GM23248 (cell line): ENCODE results near the gene EPS8. TPM values are rescaled to one million over a fixed set of nuclear protein-coding genes. Genes with fewer than 3 reads are reported as not detected.

Experiments
- DNase-seq: peaks from one replicate; pipeline ENCODE4 v3.0.0-alpha.2; 2015
- H2AFZ ChIP-seq: fragments of 200-600 bp; sonication (generic); 2 replicates; pipeline ENCODE4 v1.6.1; 2016; ENCODE audit warnings: antibody characterized with exemption
- H3F3A ChIP-seq: fragments of 200-600 bp; sonication (generic); 2 replicates; pipeline ENCODE4 v1.6.1; 2016; ENCODE audit warnings: mild to moderate bottlenecking, antibody characterized with exemption, mixed run types; ENCODE audit not compliant: insufficient read depth
- H3K27ac ChIP-seq: fragments of 200-600 bp; sonication (generic); 2 replicates; pipeline ENCODE4 v1.5.1; 2016; ENCODE audit warnings: mild to moderate bottlenecking
- H3K27me3 ChIP-seq: fragments of 200-600 bp; sonication (generic); replicated peaks from 2 replicates; pipeline ENCODE4 v1.6.1; 2016; ENCODE audit warnings: mild to moderate bottlenecking; ENCODE audit not compliant: insufficient read depth
- H3K36me3 ChIP-seq: fragments of 200-600 bp; sonication (generic); 2 replicates; pipeline ENCODE4 v1.6.1; 2016; ENCODE audit warnings: low read depth, mild to moderate bottlenecking
- H3K4me1 ChIP-seq: fragments of 200-600 bp; sonication (generic); 2 replicates; pipeline ENCODE4 v1.6.1; 2016; ENCODE audit warnings: mild to moderate bottlenecking; ENCODE audit not compliant: insufficient read depth
- H3K4me2 ChIP-seq: fragments of 200-600 bp; sonication (generic); one replicate; pipeline ENCODE4 v1.6.1; 2016; ENCODE audit warnings: mild to moderate bottlenecking; ENCODE audit not compliant: unreplicated experiment
- H3K4me3 ChIP-seq: fragments of 200-600 bp; sonication (generic); 2 replicates; pipeline ENCODE4 v1.5.1; 2016; ENCODE audit warnings: mild to moderate bottlenecking
- H3K79me2 ChIP-seq: fragments of 200-600 bp; sonication (generic); 2 replicates; pipeline ENCODE4 v1.6.1; 2016; ENCODE audit warnings: mild to moderate bottlenecking; ENCODE audit not compliant: insufficient read depth
- H3K9ac ChIP-seq: fragments of 200-600 bp; sonication (generic); 2 replicates; pipeline ENCODE4 v1.6.1; 2016; ENCODE audit warnings: mild to moderate bottlenecking
- H3K9me2 ChIP-seq: fragments of 200-600 bp; sonication (generic); 2 replicates; pipeline ENCODE4 v1.6.1; 2016; ENCODE audit warnings: mixed run types, mild to moderate bottlenecking, moderate library complexity; ENCODE audit not compliant: insufficient read depth
- H3K9me3 ChIP-seq: fragments of 200-600 bp; sonication (generic); one replicate; pipeline ENCODE4 v1.6.1; 2017; ENCODE audit warnings: low read depth
- H4K20me1 ChIP-seq: fragments of 200-600 bp; sonication (generic); 2 replicates; pipeline ENCODE4 v1.6.0; 2016; ENCODE audit not compliant: insufficient read depth
- EZH2 ChIP-seq: fragments of 200-600 bp; sonication (generic); IDR thresholded peaks from 2 replicates; pipeline ENCODE4 v1.6.1; 2018; ENCODE audit warnings: antibody characterized with exemption, mild to moderate bottlenecking; ENCODE audit not compliant: insufficient read depth, poor library complexity, severe bottlenecking
- EZH2phosphoT487 ChIP-seq: fragments of 200-600 bp; sonication (generic); IDR thresholded peaks from 2 replicates; pipeline ENCODE4 v1.6.1; 2018; ENCODE audit warnings: antibody characterized with exemption, moderate library complexity, mild to moderate bottlenecking, low read depth; ENCODE audit not compliant: insufficient read depth
- WGBS, 2 experiments: methylation state at CpG; one replicate each; pipeline ENCODE4 v1.1.6; 2015 to 2017; ENCODE audit warnings: low lambda C conversion rate in 2 of 2, low coverage in 1 of 2; ENCODE audit errors: missing lambda C conversion rate in 2 of 2; 5-methylcytosine and 5-hydroxymethylcytosine counted together
- in situ Hi-C: fragments of 300-500 bp; cut with MboI; formaldehyde crosslinking; loops from 2 replicates; pipeline ENCODE4 v1.15.0; 2020
- polyA plus RNA-seq: library from polyadenylated mRNA; unstranded; fragments of >200 nt; fragmentation: Nextera tagmentation; extraction: Ambion mirVana; gene quantifications from 2 replicates; pipeline ENCODE4 v1.2.1, GENCODE V29; 2016
- total RNA-seq: library from RNA; depleted of rRNA; stranded (reverse); fragments of >200 nt; shearing (Covaris generic); gene quantifications from 2 replicates; pipeline ENCODE4 v1.2.3, GENCODE V29; 2014

EPS8 gene
- total and polyA plus RNA-seq, 2 experiments from 2014 or later = 103 to 107 TPM

- TF ChIP-seq EZH2 = no peak
- no peak for TF ChIP-seq EZH2phosphoT487
- peaks cover 35% of the 10 kb centered on the region for H3K4me1 ChIP-seq
- in situ Hi-C loops = no loop called here
- peak overlapping the region; percentile 62 for H3K4me3 ChIP-seq
- no peaks in the 10 kb centered on the region for H3K79me2 ChIP-seq
- peak overlapping the region; percentile 85 for H3K4me2 ChIP-seq
- H3K9me3 ChIP-seq = no peaks in the 10 kb centered on the region
- H3K36me3 ChIP-seq = no peaks in the 10 kb centered on the region
- 5 to 7% methylated on average over 3 of the region's 3 CpGs for WGBS, 2 experiments
- H3K9ac ChIP-seq = peak overlapping the region; percentile 64
- H3K27me3 ChIP-seq = no peaks in the 10 kb centered on the region
- H3K27ac ChIP-seq = peak overlapping the region; percentile 90
- no peaks in the 10 kb centered on the region for H3K9me2 ChIP-seq
- H2AFZ ChIP-seq = peak overlapping the region; percentile 82
- peak; percentile 64 for DNase-seq
- no peaks in the 10 kb centered on the region for H4K20me1 ChIP-seq
- H3F3A ChIP-seq = peaks cover 28% of the 10 kb centered on the region
Observed at GRCh38 chr12:15830538-15830937, 41.4 kb upstream of the EPS8 start.

GRCh38 chr12:15829949-15830348, 40.8 kb upstream of the EPS8 start:
- no peaks in the 10 kb centered on the region for H3K36me3 ChIP-seq
- peak; percentile 71 for DNase-seq
- peak overlapping the region; percentile 82 for H2AFZ ChIP-seq

GRCh38 chr12:15829255-15829654, 40.1 kb upstream of the EPS8 start:
- in situ Hi-C loops = no loop called here
- no peaks in the 10 kb centered on the region for H4K20me1 ChIP-seq
- H3K9me3 ChIP-seq = no peaks in the 10 kb centered on the region
- no peak overlapping the region for H3K9ac ChIP-seq
- no peak overlapping the region for H3K4me3 ChIP-seq
- peak overlapping the region; percentile 85 for H3K4me2 ChIP-seq
- DNase-seq = no peak
- H2AFZ ChIP-seq = no peak overlapping the region
- no peaks in the 10 kb centered on the region for H3K27me3 ChIP-seq
- 95 to 98% methylated on average over 3 of the region's 3 CpGs for WGBS, 2 experiments
- no peaks in the 10 kb centered on the region for H3K36me3 ChIP-seq
- H3K27ac ChIP-seq = peak overlapping the region; percentile 90; the same call in 1 of the 2 replicates
- no peaks in the 10 kb centered on the region for H3K79me2 ChIP-seq
- TF ChIP-seq EZH2 (no peak), EZH2phosphoT487 (no peak)
- H3K9me2 ChIP-seq = no peaks in the 10 kb centered on the region
- H3K4me1 ChIP-seq = peaks cover 29% of the 10 kb centered on the region
- peaks cover 28% of the 10 kb centered on the region for H3F3A ChIP-seq

More at GRCh38 chr12:15829949-15830348, 40.8 kb upstream of the EPS8 start:
- Histone ChIP-seq H3K27me3 (no peaks in the 10 kb centered on the region), H3K79me2 (no peaks in the 10 kb centered on the region), H3K4me1 (peaks cover 35% of the 10 kb centered on the region), H3K9ac (peak overlapping the region; percentile 64), H3K4me3 (peak overlapping the region; percentile 62), H3K4me2 (peak overlapping the region; percentile 85), H3K27ac (peak overlapping the region; percentile 90), H3K9me3 (no peaks in the 10 kb centered on the region), H3F3A (peaks cover 28% of the 10 kb centered on the region), H4K20me1 (no peaks in the 10 kb centered on the region), H3K9me2 (no peaks in the 10 kb centered on the region)
- in situ Hi-C loops = no loop called here
- 4 to 5% methylated on average over 3 of the region's 3 CpGs for WGBS, 2 experiments
- TF ChIP-seq EZH2 (no peak), EZH2phosphoT487 (no peak)

GRCh38 chr12:15827136-15827535, 37.9 kb upstream of the EPS8 start:
- no peak overlapping the region for H3K27ac ChIP-seq
- no peaks in the 10 kb centered on the region for H4K20me1 ChIP-seq
- TF ChIP-seq EZH2 (no peak), EZH2phosphoT487 (no peak)
- H3K9me3 ChIP-seq = no peaks in the 10 kb centered on the region
- peaks cover 28% of the 10 kb centered on the region for H3F3A ChIP-seq
- in situ Hi-C loops = no loop called here
- H3K79me2 ChIP-seq = no peaks in the 10 kb centered on the region
- no peaks in the 10 kb centered on the region for H3K9me2 ChIP-seq
- no peak overlapping the region for H3K4me3 ChIP-seq
- H3K9ac ChIP-seq = no peak overlapping the region
- 85 to 94% methylated on average over 1 of the region's 1 CpG for WGBS, 2 experiments
- peaks cover 28% of the 10 kb centered on the region for H3K4me1 ChIP-seq
- DNase-seq = no peak
- H2AFZ ChIP-seq = no peak overlapping the region
- no peak overlapping the region for H3K4me2 ChIP-seq
- no peaks in the 10 kb centered on the region for H3K27me3 ChIP-seq
- H3K36me3 ChIP-seq = no peaks in the 10 kb centered on the region

GRCh38 chr12:15824516-15824915, 35.3 kb upstream of the EPS8 start:
- H3K79me2 ChIP-seq = no peaks in the 10 kb centered on the region
- in situ Hi-C loops = no loop called here
- no peak overlapping the region for H3K4me3 ChIP-seq
- DNase-seq = no peak
- H3K4me2 ChIP-seq = no peak overlapping the region
- H3K4me1 ChIP-seq = peaks cover 4% of the 10 kb centered on the region
- no peaks in the 10 kb centered on the region for H3K36me3 ChIP-seq
- no peaks in the 10 kb centered on the region for H3K27me3 ChIP-seq
- WGBS, 2 experiments = 89 to 93% methylated on average over 3 of the region's 3 CpGs
- no peak overlapping the region for H3K27ac ChIP-seq
- H3K9ac ChIP-seq = no peak overlapping the region
- no peaks in the 10 kb centered on the region for H4K20me1 ChIP-seq
- peaks cover 1% of the 10 kb centered on the region; the same call in 1 of the 2 replicates for H3F3A ChIP-seq
- no peak overlapping the region for H2AFZ ChIP-seq
- TF ChIP-seq EZH2phosphoT487 (no peak), EZH2 (no peak)
- no peaks in the 10 kb centered on the region for H3K9me3 ChIP-seq
- no peaks in the 10 kb centered on the region for H3K9me2 ChIP-seq
